Epithelial cell of proximal tubule (primary cell): ENCODE measurements around the gene ZNF783. TPM values are rescaled to one million over a fixed set of nuclear protein-coding genes. Genes with fewer than 3 reads are reported as not detected.
"Not testable (repeated sequence)": the region's sequence is repeated elsewhere in the genome, so short reads cannot be mapped to it uniquely, and the experiment has no call there.

Experiments used
- DNase-seq: peaks from one replicate; pipeline ENCODE4 v3.0.0-alpha.2; 2011; ENCODE audit warnings: low read depth
- H3K4me3 ChIP-seq: 2 replicates; pipeline ENCODE4 v1.5.1; 2011; ENCODE audit warnings: low read depth, mild to moderate bottlenecking, low read length
- CTCF ChIP-seq: conservative IDR thresholded peaks from 2 replicates; pipeline ENCODE4 v1.5.1; 2012; ENCODE audit warnings: low read depth, mild to moderate bottlenecking, low read length
- total RNA-seq: library from RNA; depleted of rRNA; stranded (reverse); fragments of >200 nt; gene quantifications from 2 replicates; pipeline ENCODE4 v1.2.3, GENCODE V29; 2015

ZNF783 gene
- total RNA-seq, 1 donor from 2014 or later, result 5.4 TPM

GRCh38 chr7:149228831-149229471, 33.0 kb upstream of the ZNF783 start:
- TF ChIP-seq CTCF, result no peak
- no peak for DNase-seq
- H3K4me3 ChIP-seq, result no peak overlapping the region

GRCh38 chr7:149229526-149229925, 32.5 kb upstream of the ZNF783 start:
- DNase-seq, result no peak
- TF ChIP-seq CTCF, result no peak
- no peak overlapping the region for H3K4me3 ChIP-seq

- TF ChIP-seq CTCF, result no peak
- no peak for DNase-seq
- no peak overlapping the region for H3K4me3 ChIP-seq
These were observed 29.6 kb upstream of the ZNF783 start for GRCh38 chr7:149232362-149232761.

GRCh38 chr7:149233655-149234204, 28.3 kb upstream of the ZNF783 start:
- not testable (repeated sequence) for H3K4me3 ChIP-seq
- peak; percentile 51 for DNase-seq

GRCh38 chr7:149237502-149237901, 24.5 kb upstream of the ZNF783 start:
- H3K4me3 ChIP-seq, result no peak overlapping the region
- no peak for TF ChIP-seq CTCF
- DNase-seq, result no peak

GRCh38 chr7:149238051-149238450, 23.9 kb upstream of the ZNF783 start:
- no peak overlapping the region for H3K4me3 ChIP-seq
- DNase-seq, result no peak
- TF ChIP-seq CTCF, result no peak

GRCh38 chr7:149239345-149240143, 22.5 kb upstream of the ZNF783 start, which contains the start of gene ZNF212:
Gene ZNF212 (plus strand): TSS chr7:149239651. CDS start chr7:149239779, 128 bp downstream.
- TF ChIP-seq CTCF, result peak; percentile 81
- H3K4me3 ChIP-seq, result peak within 1 kb of the TSS; percentile 99
- no peak for DNase-seq
